Measurements from ENCODE around the gene RTN4RL1. TPM values are rescaled to one million over a fixed set of nuclear protein-coding genes. Genes with fewer than 3 reads are reported as not detected.

Gene RTN4RL1
- total and polyA plus RNA-seq, 2 of the 13 experiments (the other 11 are each of a cell fraction or from before 2014, with no cell fraction given), result 0.01 TPM; not detected in 1

DNA sequence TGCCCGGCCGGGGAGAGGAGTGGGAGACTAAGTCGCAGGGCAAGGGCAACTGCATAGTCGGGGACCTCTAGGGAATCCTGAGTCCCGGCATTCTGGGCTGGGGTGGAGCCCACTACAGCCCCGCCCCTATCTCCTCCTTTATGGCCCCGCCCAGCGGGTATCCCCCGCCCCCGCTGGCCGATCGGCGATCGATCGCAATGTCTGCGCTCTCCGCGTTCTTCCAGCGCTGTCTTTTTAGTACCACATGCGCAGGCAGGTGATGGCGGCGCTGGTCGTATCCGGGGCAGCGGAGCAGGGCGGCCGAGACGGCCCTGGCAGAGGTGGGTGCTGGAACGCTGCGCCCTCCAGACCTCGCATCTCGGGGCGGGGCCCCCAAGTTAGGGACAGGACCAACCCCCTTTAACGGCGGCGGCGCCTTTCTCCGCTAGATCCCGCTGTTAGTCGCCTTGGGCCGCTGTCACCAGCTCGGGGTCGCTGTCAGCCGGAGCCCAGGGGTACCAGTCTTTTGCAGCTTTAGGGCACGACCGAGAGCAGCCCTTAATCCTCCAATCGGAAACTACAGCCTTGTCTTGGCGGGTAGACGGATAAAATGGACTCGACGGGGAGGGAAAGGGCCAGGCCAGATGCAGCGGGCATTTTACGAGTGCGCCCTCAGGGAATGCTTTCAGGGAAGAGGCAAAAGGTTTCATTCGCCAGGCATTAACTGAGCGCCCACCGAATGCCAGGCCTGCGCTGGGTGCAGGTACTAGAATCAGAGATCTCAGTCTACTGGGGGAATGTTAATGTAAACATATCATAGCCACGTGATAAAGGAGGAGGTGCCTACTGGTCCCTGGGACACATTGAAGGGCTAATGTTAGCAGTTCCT is 5.0 kb upstream of the RTN4RL1 start, which contains the start of gene DPH1 (continued):
- TF ChIP-seq ZNF10 (CRISPR knock-in tag; IDR thresholded peaks at IDR 0.05; ENCODE audit: borderline replicate concordance, low read depth) (no peak), ZNF180 (CRISPR knock-in tag; IDR thresholded peaks at IDR 0.05; ENCODE audit: borderline replicate concordance, low read depth) (no peak), RARA (CRISPR knock-in tag; IDR thresholded peaks at IDR 0.05) (peak; percentile 31; the same call in 1 of the 2 replicates), SMARCE1 (IDR thresholded peaks at IDR 0.05; ENCODE audit: borderline replicate concordance) (no peak), SIN3A (IDR thresholded peaks at IDR 0.05; ENCODE audit: borderline replicate concordance, low read depth, low read length) (peak; percentile 94), TGIF2 (CRISPR knock-in tag; IDR thresholded peaks at IDR 0.05) (peak; percentile 93), NAIF1 (CRISPR knock-in tag; IDR thresholded peaks at IDR 0.05; ENCODE audit: borderline replicate concordance) (peak; percentile 85), E2F2 (CRISPR knock-in tag; IDR thresholded peaks at IDR 0.05; ENCODE audit: borderline replicate concordance) (peak; percentile 75; the same call in 1 of the 2 replicates), THAP8 (CRISPR knock-in tag; IDR thresholded peaks at IDR 0.05; ENCODE audit: borderline replicate concordance) (no peak), SP140L (CRISPR knock-in tag; IDR thresholded peaks at IDR 0.05; ENCODE audit: borderline replicate concordance) (peak; percentile 22; the same call in 1 of the 2 replicates), PHF5A (CRISPR knock-in tag; IDR thresholded peaks at IDR 0.05; ENCODE audit: low read depth, unreplicated experiment) (no peak), ZNF30 (CRISPR knock-in tag; IDR thresholded peaks at IDR 0.05) (no peak), MTA3 (CRISPR knock-in tag; IDR thresholded peaks at IDR 0.05) (no peak), ZNF749 (CRISPR knock-in tag; IDR thresholded peaks at IDR 0.05; ENCODE audit: borderline replicate concordance) (peak; percentile 77; the same call in 1 of the 2 replicates), POLR2AphosphoS2 (IDR thresholded peaks at IDR 0.05; ENCODE audit: low read depth, low read length) (peak; percentile 99)
- TF ChIP-seq, protein P1, sequence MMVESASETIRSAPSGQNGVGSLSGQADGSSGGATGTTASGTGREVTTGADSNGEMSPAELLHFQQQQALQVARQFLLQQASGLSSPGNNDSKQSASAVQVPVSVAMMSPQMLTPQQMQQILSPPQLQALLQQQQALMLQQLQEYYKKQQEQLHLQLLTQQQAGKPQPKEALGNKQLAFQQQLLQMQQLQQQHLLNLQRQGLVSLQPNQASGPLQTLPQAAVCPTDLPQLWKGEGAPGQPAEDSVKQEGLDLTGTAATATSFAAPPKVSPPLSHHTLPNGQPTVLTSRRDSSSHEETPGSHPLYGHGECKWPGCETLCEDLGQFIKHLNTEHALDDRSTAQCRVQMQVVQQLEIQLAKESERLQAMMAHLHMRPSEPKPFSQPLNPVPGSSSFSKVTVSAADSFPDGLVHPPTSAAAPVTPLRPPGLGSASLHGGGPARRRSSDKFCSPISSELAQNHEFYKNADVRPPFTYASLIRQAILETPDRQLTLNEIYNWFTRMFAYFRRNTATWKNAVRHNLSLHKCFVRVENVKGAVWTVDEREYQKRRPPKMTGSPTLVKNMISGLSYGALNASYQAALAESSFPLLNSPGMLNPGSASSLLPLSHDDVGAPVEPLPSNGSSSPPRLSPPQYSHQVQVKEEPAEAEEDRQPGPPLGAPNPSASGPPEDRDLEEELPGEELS (CRISPR knock-in tag; IDR thresholded peaks at IDR 0.05), result peak; percentile 50; the same call in 1 of the 2 replicates
- TF ChIP-seq, protein P2, sequence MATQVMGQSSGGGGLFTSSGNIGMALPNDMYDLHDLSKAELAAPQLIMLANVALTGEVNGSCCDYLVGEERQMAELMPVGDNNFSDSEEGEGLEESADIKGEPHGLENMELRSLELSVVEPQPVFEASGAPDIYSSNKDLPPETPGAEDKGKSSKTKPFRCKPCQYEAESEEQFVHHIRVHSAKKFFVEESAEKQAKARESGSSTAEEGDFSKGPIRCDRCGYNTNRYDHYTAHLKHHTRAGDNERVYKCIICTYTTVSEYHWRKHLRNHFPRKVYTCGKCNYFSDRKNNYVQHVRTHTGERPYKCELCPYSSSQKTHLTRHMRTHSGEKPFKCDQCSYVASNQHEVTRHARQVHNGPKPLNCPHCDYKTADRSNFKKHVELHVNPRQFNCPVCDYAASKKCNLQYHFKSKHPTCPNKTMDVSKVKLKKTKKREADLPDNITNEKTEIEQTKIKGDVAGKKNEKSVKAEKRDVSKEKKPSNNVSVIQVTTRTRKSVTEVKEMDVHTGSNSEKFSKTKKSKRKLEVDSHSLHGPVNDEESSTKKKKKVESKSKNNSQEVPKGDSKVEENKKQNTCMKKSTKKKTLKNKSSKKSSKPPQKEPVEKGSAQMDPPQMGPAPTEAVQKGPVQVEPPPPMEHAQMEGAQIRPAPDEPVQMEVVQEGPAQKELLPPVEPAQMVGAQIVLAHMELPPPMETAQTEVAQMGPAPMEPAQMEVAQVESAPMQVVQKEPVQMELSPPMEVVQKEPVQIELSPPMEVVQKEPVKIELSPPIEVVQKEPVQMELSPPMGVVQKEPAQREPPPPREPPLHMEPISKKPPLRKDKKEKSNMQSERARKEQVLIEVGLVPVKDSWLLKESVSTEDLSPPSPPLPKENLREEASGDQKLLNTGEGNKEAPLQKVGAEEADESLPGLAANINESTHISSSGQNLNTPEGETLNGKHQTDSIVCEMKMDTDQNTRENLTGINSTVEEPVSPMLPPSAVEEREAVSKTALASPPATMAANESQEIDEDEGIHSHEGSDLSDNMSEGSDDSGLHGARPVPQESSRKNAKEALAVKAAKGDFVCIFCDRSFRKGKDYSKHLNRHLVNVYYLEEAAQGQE (IDR thresholded peaks at IDR 0.05; ENCODE audit: borderline replicate concordance in 1 of 2, low read depth in 1 of 2, low read length in 2 of 2), result peak in 1 of 2 experiments; percentile 59; a peak in 1 of 4 replicates

All from HepG2 (cell line).